ENCODE results near the gene CAMP. TPM values are rescaled to one million over a fixed set of nuclear protein-coding genes. Genes with fewer than 3 reads are reported as not detected.

CAMP gene
- total RNA-seq, 2 donors from 2014 or later = 1.5 TPM; not detected in 1

- no peaks in the 10 kb centered on the region for H3K27me3 ChIP-seq
- H3K9me3 ChIP-seq = no peaks in the 10 kb centered on the region
- H3K36me3 ChIP-seq = peaks cover 6% of the 10 kb centered on the region
- H3K4me3 ChIP-seq = no peak overlapping the region
- no peak for DNase-seq (ENCODE audit: low spot score)
- TF ChIP-seq CTCF (IDR thresholded peaks at IDR 0.05) = no peak
- peaks cover 0 to 2% of the 10 kb centered on the region in 2 donors for H3K4me1 ChIP-seq
- H3K27ac ChIP-seq = no peak overlapping the region
These were observed 24.1 kb downstream of the CAMP start for GRCh38 chr3:48247401-48247811.

- no peak overlapping the region for H3K4me3 ChIP-seq
- DNase-seq (ENCODE audit: low spot score) = no peak
- peaks cover 0 to 2% of the 10 kb centered on the region in 2 donors for H3K4me1 ChIP-seq
- no peaks in the 10 kb centered on the region for H3K27me3 ChIP-seq
- H3K27ac ChIP-seq = no peak overlapping the region
- TF ChIP-seq CTCF (IDR thresholded peaks at IDR 0.05) = no peak
- peaks cover 6% of the 10 kb centered on the region for H3K36me3 ChIP-seq
- no peaks in the 10 kb centered on the region for H3K9me3 ChIP-seq
These were observed 25.0 kb downstream of the CAMP start for GRCh38 chr3:48248095-48248850.

- no peaks in the 10 kb centered on the region for H3K4me1 ChIP-seq
- H3K36me3 ChIP-seq = no peaks in the 10 kb centered on the region
- H3K4me3 ChIP-seq = no peak overlapping the region
- H3K9me3 ChIP-seq = no peaks in the 10 kb centered on the region
- H3K27me3 ChIP-seq = no peaks in the 10 kb centered on the region
- TF ChIP-seq CTCF (IDR thresholded peaks at IDR 0.05) = no peak
- no peak overlapping the region for H3K27ac ChIP-seq
- DNase-seq (ENCODE audit: low spot score) = no peak
These were observed 33.3 kb downstream of the CAMP start for GRCh38 chr3:48256557-48256956.

- Histone ChIP-seq H3K27ac (no peak overlapping the region), H3K4me3 (no peak overlapping the region), H3K36me3 (no peaks in the 10 kb centered on the region), H3K9me3 (no peaks in the 10 kb centered on the region), H3K4me1 (no peaks in the 10 kb centered on the region), H3K27me3 (no peaks in the 10 kb centered on the region)
- no peak for TF ChIP-seq CTCF (IDR thresholded peaks at IDR 0.05)
- DNase-seq (ENCODE audit: low spot score) = no peak
These were observed 35.2 kb downstream of the CAMP start for GRCh38 chr3:48258530-48258929.

GRCh38 chr3:48267782-48268181 lies 44.5 kb downstream of the CAMP start:
- no peak overlapping the region for H3K4me3 ChIP-seq
- H3K36me3 ChIP-seq = peaks cover 24% of the 10 kb centered on the region
- TF ChIP-seq CTCF (IDR thresholded peaks at IDR 0.05) = no peak
- no peaks in the 10 kb centered on the region for H3K4me1 ChIP-seq
- no peak for DNase-seq (ENCODE audit: low spot score)
- H3K27me3 ChIP-seq = no peaks in the 10 kb centered on the region
- H3K9me3 ChIP-seq = no peaks in the 10 kb centered on the region
- H3K27ac ChIP-seq = no peak overlapping the region
